ENCODE results near the gene ARMC5.
"Not testable (repeated sequence)": the region's sequence is repeated elsewhere in the genome, so short reads cannot be mapped to it uniquely, and the experiment has no call there.

The ARMC5 gene

DNA sequence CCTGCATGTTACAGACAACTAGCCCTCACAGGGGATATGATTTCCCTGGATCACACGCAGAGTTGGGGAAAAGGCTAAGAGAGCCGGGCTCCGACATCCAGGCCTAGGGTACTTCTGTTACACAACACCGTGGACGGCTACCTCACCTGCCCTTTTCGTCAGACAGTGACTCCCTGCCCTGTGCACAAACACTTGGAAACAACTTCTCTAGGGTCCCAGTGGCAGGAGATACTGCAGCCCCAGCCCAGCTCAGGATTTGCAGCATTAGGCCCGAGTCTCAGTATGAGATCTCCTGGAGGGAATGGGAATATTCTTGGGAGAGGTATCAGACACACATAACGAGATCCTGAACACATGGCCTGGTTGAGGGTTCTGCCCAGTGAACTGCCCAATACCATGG, 40.6 kb downstream of the ARMC5 start:
- H3K27ac ChIP-seq (ENCODE audit: insufficient read depth, low read length, poor library complexity, severe bottlenecking), result no peak overlapping the region
- DNase-seq, result no peak
- no peaks in the 10 kb centered on the region for H3K4me1 ChIP-seq (ENCODE audit: control insufficient read depth, insufficient read depth, low read length, poor library complexity, severe bottlenecking)
- H3K4me3 ChIP-seq (ENCODE audit: insufficient read depth, low read depth, low read length, poor library complexity, severe bottlenecking), result no peak overlapping the region
- no peaks in the 10 kb centered on the region for H3K9me3 ChIP-seq (ENCODE audit: control insufficient read depth, low read length)
- no peaks in the 10 kb centered on the region for H3K27me3 ChIP-seq (replicated peaks; ENCODE audit: control insufficient read depth, insufficient read depth, low read length, poor library complexity, severe bottlenecking)
- peaks cover 44% of the 10 kb centered on the region for H3K36me3 ChIP-seq (ENCODE audit: control insufficient read depth, insufficient read depth, low read length)

DNA sequence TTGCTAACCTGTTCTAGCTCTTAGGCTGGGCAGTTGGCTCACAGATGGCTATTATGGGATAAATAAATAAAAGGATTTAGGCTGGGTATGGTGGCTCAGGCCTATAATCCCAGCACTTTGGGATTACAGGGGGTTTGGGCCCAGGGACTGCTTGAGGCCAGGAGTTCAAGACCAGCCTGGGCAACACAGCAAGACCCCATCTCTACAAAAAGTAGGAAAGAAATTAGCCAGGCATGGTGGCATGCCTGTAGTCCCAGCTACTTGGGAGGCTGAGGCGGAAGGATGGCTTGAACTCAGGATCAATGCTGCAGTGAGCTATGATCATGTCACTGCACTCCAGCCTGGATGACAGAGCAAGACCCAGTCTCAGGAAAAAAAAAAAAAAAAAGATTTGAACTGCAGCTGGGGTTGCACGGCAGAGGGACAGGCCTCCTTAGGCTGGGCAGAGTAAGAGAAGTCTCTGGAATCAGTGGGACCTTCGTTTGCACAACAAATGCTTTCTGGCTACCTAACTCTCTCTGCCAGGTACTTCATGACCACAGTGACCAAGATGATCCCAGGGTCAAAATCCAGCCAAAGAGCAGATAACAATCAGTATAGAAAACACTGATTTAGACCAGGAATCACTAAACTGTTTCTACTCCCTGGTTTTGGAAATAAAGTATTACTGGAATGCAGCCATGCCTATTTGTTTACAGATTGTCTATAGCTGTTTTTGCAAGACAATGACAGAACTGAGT, 42.1 kb downstream of the ARMC5 start:
- no peaks in the 10 kb centered on the region for H3K27me3 ChIP-seq (replicated peaks; ENCODE audit: control insufficient read depth, insufficient read depth, low read length, poor library complexity, severe bottlenecking)
- H3K4me1 ChIP-seq (ENCODE audit: control insufficient read depth, insufficient read depth, low read length, poor library complexity, severe bottlenecking), result no peaks in the 10 kb centered on the region
- DNase-seq, result no peak
- H3K4me3 ChIP-seq (ENCODE audit: insufficient read depth, low read depth, low read length, poor library complexity, severe bottlenecking), result no peak overlapping the region
- H3K36me3 ChIP-seq (ENCODE audit: control insufficient read depth, insufficient read depth, low read length), result peaks cover 30% of the 10 kb centered on the region
- H3K9me3 ChIP-seq (ENCODE audit: control insufficient read depth, low read length), result no peaks in the 10 kb centered on the region
- no peak overlapping the region for H3K27ac ChIP-seq (ENCODE audit: insufficient read depth, low read length, poor library complexity, severe bottlenecking)

DNA sequence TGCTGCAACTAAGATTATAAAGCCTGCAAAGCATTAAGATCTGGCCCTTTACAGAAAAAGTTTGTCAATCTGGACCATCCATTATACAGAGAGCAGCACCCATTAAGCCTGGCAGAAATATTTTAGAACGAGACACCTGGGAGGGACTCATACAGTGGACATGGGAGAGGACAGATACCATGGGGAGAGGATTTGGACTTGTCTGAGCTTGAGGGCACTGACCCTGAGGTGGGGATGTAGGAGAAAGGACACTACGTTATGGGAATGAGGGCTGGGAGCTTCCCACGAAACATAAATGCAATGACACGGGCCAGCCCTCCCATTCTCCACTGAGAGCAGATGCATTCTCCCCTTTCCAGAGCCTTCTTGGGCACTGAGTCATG, 42.7 kb downstream of the ARMC5 start:
- no peak overlapping the region for H3K4me3 ChIP-seq (ENCODE audit: insufficient read depth, low read depth, low read length, poor library complexity, severe bottlenecking)
- H3K36me3 ChIP-seq (ENCODE audit: control insufficient read depth, insufficient read depth, low read length), result peaks cover 24% of the 10 kb centered on the region
- no peaks in the 10 kb centered on the region for H3K9me3 ChIP-seq (ENCODE audit: control insufficient read depth, low read length)
- no peaks in the 10 kb centered on the region for H3K27me3 ChIP-seq (replicated peaks; ENCODE audit: control insufficient read depth, insufficient read depth, low read length, poor library complexity, severe bottlenecking)
- DNase-seq, result no peak
- no peak overlapping the region for H3K27ac ChIP-seq (ENCODE audit: insufficient read depth, low read length, poor library complexity, severe bottlenecking)
- no peaks in the 10 kb centered on the region for H3K4me1 ChIP-seq (ENCODE audit: control insufficient read depth, insufficient read depth, low read length, poor library complexity, severe bottlenecking)

DNA sequence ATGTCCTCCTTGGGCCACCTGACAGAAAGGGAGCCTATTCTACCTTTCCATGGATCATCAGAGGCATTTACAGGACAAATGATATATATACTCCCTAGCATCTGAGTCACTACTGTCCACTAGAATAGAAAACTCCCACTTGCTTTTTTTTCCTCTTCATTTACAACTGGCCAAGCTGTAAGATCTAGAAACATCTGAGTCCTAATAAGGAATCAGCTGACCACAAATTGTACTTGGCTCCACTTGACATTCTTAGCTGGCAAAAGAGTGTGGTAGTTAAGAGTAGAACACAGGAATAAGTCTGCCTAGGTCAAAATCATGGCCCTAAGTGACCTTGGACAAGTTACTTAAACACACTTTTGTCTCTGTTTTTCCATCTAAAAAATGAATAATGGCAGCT, 43.7 kb downstream of the ARMC5 start:
- H3K27me3 ChIP-seq (replicated peaks; ENCODE audit: control insufficient read depth, insufficient read depth, low read length, poor library complexity, severe bottlenecking), result no peaks in the 10 kb centered on the region
- H3K27ac ChIP-seq (ENCODE audit: insufficient read depth, low read length, poor library complexity, severe bottlenecking), result no peak overlapping the region
- DNase-seq, result no peak
- H3K36me3 ChIP-seq (ENCODE audit: control insufficient read depth, insufficient read depth, low read length), result peaks cover 19% of the 10 kb centered on the region
- peaks cover 8% of the 10 kb centered on the region for H3K4me1 ChIP-seq (ENCODE audit: control insufficient read depth, insufficient read depth, low read length, poor library complexity, severe bottlenecking)
- no peaks in the 10 kb centered on the region for H3K9me3 ChIP-seq (ENCODE audit: control insufficient read depth, low read length)
- no peak overlapping the region for H3K4me3 ChIP-seq (ENCODE audit: insufficient read depth, low read depth, low read length, poor library complexity, severe bottlenecking)

DNA sequence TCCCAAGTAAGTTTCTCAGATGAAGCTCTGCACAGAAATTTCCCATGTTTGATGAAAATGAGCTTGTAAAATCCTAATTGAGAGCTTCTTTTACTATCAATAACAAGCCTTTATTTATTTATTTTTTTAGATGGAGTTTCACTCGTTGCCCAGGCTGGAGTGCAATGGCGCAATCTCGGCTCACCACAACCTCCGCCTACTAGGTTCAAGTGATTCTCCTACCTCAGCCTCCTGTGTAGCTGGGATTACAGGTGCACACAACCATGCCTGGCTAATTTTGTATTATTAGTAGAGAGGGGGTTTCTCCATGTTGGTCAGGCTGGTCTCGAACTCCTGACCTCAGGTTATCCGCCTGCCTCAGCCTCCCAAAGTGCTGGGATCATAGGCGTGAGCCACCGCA, 44.3 kb downstream of the ARMC5 start:
- not testable (repeated sequence) for H3K27ac ChIP-seq (ENCODE audit: insufficient read depth, low read length, poor library complexity, severe bottlenecking); H3K9me3 ChIP-seq (ENCODE audit: control insufficient read depth, low read length); H3K4me3 ChIP-seq (ENCODE audit: insufficient read depth, low read depth, low read length, poor library complexity, severe bottlenecking); H3K4me1 ChIP-seq (ENCODE audit: control insufficient read depth, insufficient read depth, low read length, poor library complexity, severe bottlenecking); DNase-seq; H3K27me3 ChIP-seq (replicated peaks; ENCODE audit: control insufficient read depth, insufficient read depth, low read length, poor library complexity, severe bottlenecking)
- peaks cover 13% of the 10 kb centered on the region for H3K36me3 ChIP-seq (ENCODE audit: control insufficient read depth, insufficient read depth, low read length)

DNA sequence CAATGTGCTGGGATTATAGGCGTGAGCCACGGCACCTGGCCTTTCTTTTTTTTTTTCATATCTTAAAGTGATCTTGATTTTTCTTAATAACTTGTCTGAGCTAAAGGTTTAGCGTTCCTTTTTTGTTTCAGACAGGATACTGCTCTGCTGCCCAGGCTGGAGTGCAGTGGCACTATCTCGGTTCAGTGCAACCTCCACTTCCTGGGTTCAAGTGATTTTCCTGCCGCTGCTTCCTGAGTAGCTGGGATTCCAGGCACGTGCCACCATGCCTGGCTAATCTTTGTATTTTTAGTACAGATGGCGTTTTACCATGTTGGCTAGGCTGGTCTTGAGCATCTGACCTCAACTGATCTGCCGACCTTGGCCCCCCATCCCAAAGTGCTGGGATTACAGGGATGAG, 44.9 kb downstream of the ARMC5 start:
- DNase-seq, result no peak
- H3K36me3 ChIP-seq (ENCODE audit: control insufficient read depth, insufficient read depth, low read length), result peaks cover 8% of the 10 kb centered on the region
- H3K27me3 ChIP-seq (replicated peaks; ENCODE audit: control insufficient read depth, insufficient read depth, low read length, poor library complexity, severe bottlenecking), result no peaks in the 10 kb centered on the region
- H3K4me1 ChIP-seq (ENCODE audit: control insufficient read depth, insufficient read depth, low read length, poor library complexity, severe bottlenecking), result peaks cover 12% of the 10 kb centered on the region
- H3K9me3 ChIP-seq (ENCODE audit: control insufficient read depth, low read length), result no peaks in the 10 kb centered on the region
- no peak overlapping the region for H3K4me3 ChIP-seq (ENCODE audit: insufficient read depth, low read depth, low read length, poor library complexity, severe bottlenecking)
- no peak overlapping the region for H3K27ac ChIP-seq (ENCODE audit: insufficient read depth, low read length, poor library complexity, severe bottlenecking)

DNA sequence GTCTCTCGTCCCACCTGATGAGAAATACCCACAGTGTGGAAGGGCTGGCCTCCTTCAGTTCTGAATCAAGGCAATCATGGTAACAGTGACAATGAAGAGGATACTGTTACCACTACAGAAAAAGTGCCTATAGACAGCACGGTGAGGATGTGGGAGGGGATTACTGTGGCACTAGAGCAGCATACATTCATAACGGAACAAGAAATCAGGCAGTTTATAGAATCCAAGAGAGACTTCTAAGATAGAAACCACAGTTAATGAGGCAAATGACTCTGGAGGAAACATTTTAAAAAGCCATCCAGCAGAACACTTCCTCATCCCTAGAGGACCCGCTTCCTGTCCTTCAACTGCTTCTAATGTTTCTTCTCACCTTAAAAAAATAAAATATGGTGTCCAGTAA, 46.2 kb downstream of the ARMC5 start:
- Histone ChIP-seq H3K9me3 (ENCODE audit: control insufficient read depth, low read length) (no peaks in the 10 kb centered on the region), H3K36me3 (ENCODE audit: control insufficient read depth, insufficient read depth, low read length) (peaks cover 2% of the 10 kb centered on the region), H3K4me1 (ENCODE audit: control insufficient read depth, insufficient read depth, low read length, poor library complexity, severe bottlenecking) (peaks cover 18% of the 10 kb centered on the region), H3K4me3 (ENCODE audit: insufficient read depth, low read depth, low read length, poor library complexity, severe bottlenecking) (no peak overlapping the region), H3K27me3 (replicated peaks; ENCODE audit: control insufficient read depth, insufficient read depth, low read length, poor library complexity, severe bottlenecking) (no peaks in the 10 kb centered on the region), H3K27ac (ENCODE audit: insufficient read depth, low read length, poor library complexity, severe bottlenecking) (no peak overlapping the region)
- DNase-seq, result no peak

DNA sequence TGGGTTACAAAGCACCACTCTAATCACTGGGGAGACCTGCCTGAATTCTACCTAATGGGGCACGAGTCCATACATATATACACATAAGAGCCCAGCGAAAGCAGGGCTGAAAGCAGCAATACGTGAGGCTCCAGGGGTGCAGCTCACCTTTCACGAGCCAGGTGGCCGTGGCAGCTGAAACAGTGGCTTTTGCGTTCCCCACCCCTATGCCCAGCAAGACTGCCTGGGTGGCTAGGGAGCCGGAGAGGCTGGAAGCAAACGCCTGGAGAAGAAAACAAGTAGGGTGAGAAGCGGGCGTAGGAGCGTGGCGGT, 48.3 kb downstream of the ARMC5 start:
- H3K9me3 ChIP-seq (ENCODE audit: control insufficient read depth, low read length), result no peaks in the 10 kb centered on the region
- peak overlapping the region; percentile 73 for H3K27ac ChIP-seq (ENCODE audit: insufficient read depth, low read length, poor library complexity, severe bottlenecking)
- H3K4me1 ChIP-seq (ENCODE audit: control insufficient read depth, insufficient read depth, low read length, poor library complexity, severe bottlenecking), result peaks cover 18% of the 10 kb centered on the region
- H3K27me3 ChIP-seq (replicated peaks; ENCODE audit: control insufficient read depth, insufficient read depth, low read length, poor library complexity, severe bottlenecking), result no peaks in the 10 kb centered on the region
- peak overlapping the region; percentile 98 for H3K4me3 ChIP-seq (ENCODE audit: insufficient read depth, low read depth, low read length, poor library complexity, severe bottlenecking)
- DNase-seq, result no peak
- no peaks in the 10 kb centered on the region for H3K36me3 ChIP-seq (ENCODE audit: control insufficient read depth, insufficient read depth, low read length)

DNA sequence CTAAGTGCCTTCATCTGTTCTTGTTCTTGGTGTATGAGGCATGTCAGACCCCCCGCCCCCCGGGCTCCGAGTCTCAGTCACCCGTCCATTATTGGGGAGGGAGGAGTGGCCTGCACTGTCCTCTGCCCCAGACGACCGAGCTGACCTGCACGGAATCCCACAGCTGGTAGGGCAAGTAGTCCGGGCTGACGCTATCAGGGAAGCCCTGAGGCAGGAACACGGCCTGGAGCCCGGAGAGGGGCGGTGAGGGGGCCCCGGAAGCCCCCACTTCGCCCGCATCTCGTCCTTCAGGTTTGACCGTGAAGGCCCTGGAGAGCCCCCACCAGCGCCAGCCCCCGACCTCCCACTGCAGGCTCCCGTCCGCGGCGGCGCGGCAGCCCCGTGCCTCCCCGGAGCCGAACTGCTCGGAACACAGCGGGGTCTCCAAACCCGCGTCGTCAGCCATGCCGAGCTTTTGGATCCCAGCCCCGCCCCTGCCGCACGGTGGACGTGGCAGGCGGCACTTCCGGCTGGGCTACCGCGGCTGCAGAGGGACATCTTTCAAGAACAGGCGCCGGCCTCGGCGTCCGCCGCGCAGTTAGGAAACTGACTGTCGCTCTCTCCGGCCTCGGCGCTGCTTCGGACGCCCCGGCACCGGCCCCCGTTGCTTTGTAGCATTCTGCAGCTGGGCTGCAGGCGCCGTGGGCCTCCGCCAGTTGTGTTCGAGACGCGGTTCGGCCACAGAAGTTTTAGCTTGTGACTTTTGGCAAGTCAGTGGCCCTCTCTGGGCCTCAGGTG, 48.8 kb downstream of the ARMC5 start, which contains the start of gene RUSF1:
Gene RUSF1 (minus strand): TSS at position 463 of the 777 bp plus-strand sequence. CDS start 18 bp downstream, at position 445.
- H3K4me1 ChIP-seq (ENCODE audit: control insufficient read depth, insufficient read depth, low read length, poor library complexity, severe bottlenecking), result peaks cover 18% of the 10 kb centered on the region
- no peaks in the 10 kb centered on the region for H3K36me3 ChIP-seq (ENCODE audit: control insufficient read depth, insufficient read depth, low read length)
- H3K4me3 ChIP-seq (ENCODE audit: insufficient read depth, low read depth, low read length, poor library complexity, severe bottlenecking), result peak within 1 kb of the TSS; percentile 98
- peak; percentile 57 to 70 (median 62) for DNase-seq
- no peaks in the 10 kb centered on the region for H3K27me3 ChIP-seq (replicated peaks; ENCODE audit: control insufficient read depth, insufficient read depth, low read length, poor library complexity, severe bottlenecking)
- no peaks in the 10 kb centered on the region for H3K9me3 ChIP-seq (ENCODE audit: control insufficient read depth, low read length)
- peak within 1 kb of the TSS; percentile 73 for H3K27ac ChIP-seq (ENCODE audit: insufficient read depth, low read length, poor library complexity, severe bottlenecking)

DNA sequence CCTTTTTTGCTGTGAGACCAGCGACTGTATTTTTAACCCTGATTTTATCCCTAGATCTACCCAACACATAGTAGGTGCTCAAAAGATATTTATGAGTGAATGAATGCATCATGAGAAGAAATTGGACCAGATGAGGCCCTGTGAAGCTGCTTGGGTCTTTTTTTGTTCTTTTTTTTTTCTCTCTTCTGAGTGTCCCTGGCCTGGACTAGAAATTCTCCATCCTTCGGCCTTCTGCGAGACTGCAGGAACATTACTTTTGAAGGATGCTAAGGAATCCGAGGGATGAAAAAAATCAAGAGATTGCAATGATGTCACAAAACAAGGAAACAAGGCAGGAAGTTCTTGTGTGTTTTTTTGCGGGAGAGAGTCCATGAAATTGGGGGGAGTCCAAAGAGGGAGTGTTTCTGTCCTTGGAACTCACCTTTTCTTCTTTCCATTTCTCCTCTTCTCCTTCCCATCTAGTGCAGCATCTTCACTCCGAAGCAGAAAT, 49.5 kb downstream of the ARMC5 start:
- no peaks in the 10 kb centered on the region for H3K9me3 ChIP-seq (ENCODE audit: control insufficient read depth, low read length)
- H3K4me3 ChIP-seq (ENCODE audit: insufficient read depth, low read depth, low read length, poor library complexity, severe bottlenecking), result peak overlapping the region; percentile 98
- peaks cover 18% of the 10 kb centered on the region for H3K4me1 ChIP-seq (ENCODE audit: control insufficient read depth, insufficient read depth, low read length, poor library complexity, severe bottlenecking)
- H3K36me3 ChIP-seq (ENCODE audit: control insufficient read depth, insufficient read depth, low read length), result no peaks in the 10 kb centered on the region
- no peaks in the 10 kb centered on the region for H3K27me3 ChIP-seq (replicated peaks; ENCODE audit: control insufficient read depth, insufficient read depth, low read length, poor library complexity, severe bottlenecking)
- peak overlapping the region; percentile 73 for H3K27ac ChIP-seq (ENCODE audit: insufficient read depth, low read length, poor library complexity, severe bottlenecking)
- no peak for DNase-seq

Measured in effector memory CD4-positive, alpha-beta T cell (primary cell).